Heart left ventricle (tissue), 16 donors: Measurements from ENCODE around the gene SOBP. TPM values are rescaled to one million over a fixed set of nuclear protein-coding genes. Genes with fewer than 3 reads are reported as not detected.
"Not testable (repeated sequence)": the region's sequence is repeated elsewhere in the genome, so short reads cannot be mapped to it uniquely, and the experiment has no call there.

Source experiments
- ATAC-seq, 4 donors: fragments of 200-7000 bp; cut with Tn5 transposase; one replicate each; pipeline ENCODE4 v1.9.1; 2020 to 2022; ENCODE audit warnings: moderate library complexity in 4 of 4, mild to moderate bottlenecking in 3 of 4, moderate number of reproducible peaks in 1 of 4
- DNase-seq, 5 donors: peaks; one replicate each; pipeline ENCODE4 v3.0.0-alpha.2; 2020
- H3K27ac ChIP-seq, 12 donors: fragments of 200-600 bp; sonication (generic) in 4 of 12; one replicate each; pipeline versions ENCODE4 v1.5.0 to v1.8.0; 2016 to 2022; ENCODE audit warnings: mild to moderate bottlenecking in 2 of 12
- H3K27me3 ChIP-seq, 9 donors: fragments of 200-600 bp; sonication (generic) in 2 of 9; one replicate each; pipeline versions ENCODE4 v1.5.1 to v1.8.0; 2016 to 2022; ENCODE audit warnings: mild to moderate bottlenecking in 3 of 9
- H3K36me3 ChIP-seq, 9 donors: fragments of 200-600 bp; sonication (generic) in 2 of 9; one replicate each; pipeline versions ENCODE4 v1.5.0 to v1.8.0; 2018 to 2022; ENCODE audit warnings: mild to moderate bottlenecking in 2 of 9
- H3K4me1 ChIP-seq, 12 donors: fragments of 200-600 bp; sonication (generic) in 4 of 12; one replicate each; pipeline versions ENCODE4 v1.5.0 to v1.8.0; 2016 to 2022; ENCODE audit warnings: mild to moderate bottlenecking in 3 of 12
- H3K4me3 ChIP-seq, 12 donors: fragments of 200-600 bp; sonication (generic) in 4 of 12; one replicate each; pipeline versions ENCODE4 v1.5.0 to v1.8.0; 2017 to 2022; ENCODE audit warnings: mild to moderate bottlenecking in 9 of 12, moderate library complexity in 4 of 12
- H3K9me3 ChIP-seq, 12 donors: fragments of 200-600 bp; sonication (generic) in 4 of 12; one replicate each; pipeline versions ENCODE4 v1.5.0 to v1.8.0; 2016 to 2022; ENCODE audit warnings: mild to moderate bottlenecking in 1 of 12
- POLR2A ChIP-seq, 2 donors: fragments of 450-650 bp; IDR thresholded peaks; one replicate each; pipeline ENCODE4 v1.6.1; 2017; ENCODE audit warnings: antibody characterized with exemption in 2 of 2, mild to moderate bottlenecking in 2 of 2, moderate library complexity in 2 of 2
- WGBS, 4 donors: extraction: QIAGEN DNeasy Blood & Tissue Kit in 2 of 4; methylation state at CpG; one replicate each; pipeline versions ENCODE4 v1.1.5 to v1.1.7; 2013 to 2018; 5-methylcytosine and 5-hydroxymethylcytosine counted together
- intact Hi-C, 10 donors: fragments of 100-400 bp; cut with DNase I; formaldehyde crosslinking; loops; one replicate each; pipeline versions ENCODE4 v1.11.1 to v1.14.2; 2022
- polyA plus RNA-seq, 2 donors: library from polyadenylated mRNA; stranded (reverse); fragments of 200-250 nt; gene quantifications; one replicate each; pipeline ENCODE4 v1.2.3, GENCODE V29; 2013
- total RNA-seq, 9 donors: library from RNA; depleted of rRNA in 2 of 9; stranded (reverse); fragments of >200 nt in 2 of 9; fragmentation: NEBNext Ultra II Directional in 3 of 9; extraction: Animal tissue kit (Norgen Biotek cat#: 25700) in 3 of 9; gene quantifications; one replicate each; pipeline versions ENCODE4 v1.1.0 to v1.2.4, GENCODE V29; 2016 to 2023
- TF ChIP-seq, protein P1 (sequence below), 12 donors: fragments of 200-600 bp; sonication (generic) in 4 of 12; IDR thresholded peaks; one replicate each; pipeline versions ENCODE4 v1.5.0 to v1.8.0; 2018 to 2022; ENCODE audit warnings: antibody characterized with exemption in 12 of 12, mild to moderate bottlenecking in 5 of 12
- donor health status: ischemic (EF 13 %, LVEDD 7.1; RV severe dilation, severe dysfunction).
- donor health status: healthy with polysubstance abuse.
- donor health status: DM: no; HTN: yes; CAD: no.
- donor health status: DM: no; HTN: no; CAD: no.
- donor health status: ischemic (EF 25% LVEDD 6.9; RV normal size, moderate dysfunction).
- donor health status: ischemic (EF 25% LVEDD 5.7; RV mildly dilated, moderate dysfunction).
- donor health status: healthy.
- donor health status: DM: yes; HTN: yes; CAD: no.
- donor health status: ischemic (EF 35%, LVEDD 5.7; RV mildly dilated, moderate dysfunction).
- donor health status: nonischemic (EF 11% LVEDD 7.7; RV severe dilation, severe dysfunction).
- donor health status: DM: yes; HTN: yes; CAD: no.
- donor health status: PGD.
- donor health status: ischemic (EF 29% LVEDD 5.4; RV normal size, mild dysfunction).
- donor health status: nonischemic (EF 23%, LVEDD 6.1; RV moderate dilation, normal function).

SOBP gene
- total and polyA plus RNA-seq, 11 donors = 10.6 to 24.9 (median 16.4) TPM

GRCh38 chr6:107550241-107550840 lies 60.4 kb downstream of the SOBP start:
- Histone ChIP-seq H3K9me3 (no peaks in the 10 kb centered on the region), H3K36me3 (peaks cover 0 to 15% (median 0%) of the 10 kb centered on the region in 9 donors), H3K4me1 (peaks cover 0 to 11% (median 4%) of the 10 kb centered on the region in 12 donors), H3K27me3 (no peaks in the 10 kb centered on the region), H3K27ac (no peak overlapping the region), H3K4me3 (no peak overlapping the region)
- 91 to 95% (median 93%) methylated on average over 10 of the region's 10 CpGs for WGBS, 4 donors
- intact Hi-C loops = no loop called here
- DNase-seq (no peak), ATAC-seq (no peak)
- TF ChIP-seq POLR2A (IDR thresholded peaks at IDR 0.05) = no peak
- TF ChIP-seq, protein P1, sequence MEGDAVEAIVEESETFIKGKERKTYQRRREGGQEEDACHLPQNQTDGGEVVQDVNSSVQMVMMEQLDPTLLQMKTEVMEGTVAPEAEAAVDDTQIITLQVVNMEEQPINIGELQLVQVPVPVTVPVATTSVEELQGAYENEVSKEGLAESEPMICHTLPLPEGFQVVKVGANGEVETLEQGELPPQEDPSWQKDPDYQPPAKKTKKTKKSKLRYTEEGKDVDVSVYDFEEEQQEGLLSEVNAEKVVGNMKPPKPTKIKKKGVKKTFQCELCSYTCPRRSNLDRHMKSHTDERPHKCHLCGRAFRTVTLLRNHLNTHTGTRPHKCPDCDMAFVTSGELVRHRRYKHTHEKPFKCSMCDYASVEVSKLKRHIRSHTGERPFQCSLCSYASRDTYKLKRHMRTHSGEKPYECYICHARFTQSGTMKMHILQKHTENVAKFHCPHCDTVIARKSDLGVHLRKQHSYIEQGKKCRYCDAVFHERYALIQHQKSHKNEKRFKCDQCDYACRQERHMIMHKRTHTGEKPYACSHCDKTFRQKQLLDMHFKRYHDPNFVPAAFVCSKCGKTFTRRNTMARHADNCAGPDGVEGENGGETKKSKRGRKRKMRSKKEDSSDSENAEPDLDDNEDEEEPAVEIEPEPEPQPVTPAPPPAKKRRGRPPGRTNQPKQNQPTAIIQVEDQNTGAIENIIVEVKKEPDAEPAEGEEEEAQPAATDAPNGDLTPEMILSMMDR (IDR thresholded peaks at IDR 0.05) = no peak

GRCh38 chr6:107550906-107551305 lies 61.0 kb downstream of the SOBP start:
- WGBS, 4 donors = 57 to 62% (median 60%) methylated on average over 4 of the region's 4 CpGs
- intact Hi-C loops = no loop called here
- ATAC-seq = no peak

GRCh38 chr6:107553121-107553520 lies 63.2 kb downstream of the SOBP start:
- 95 to 96% (median 96%) methylated on average over 6 of the region's 6 CpGs for WGBS, 4 donors

More at GRCh38 chr6:107550906-107551305, 61.0 kb downstream of the SOBP start:
- Histone ChIP-seq H3K4me1 (peaks cover 0 to 6% (median 0%) of the 10 kb centered on the region in 12 donors), H3K27me3 (no peaks in the 10 kb centered on the region), H3K4me3 (no peak overlapping the region), H3K36me3 (peaks cover 0 to 15% (median 3%) of the 10 kb centered on the region in 9 donors), H3K9me3 (no peaks in the 10 kb centered on the region), H3K27ac (no peak overlapping the region)
- TF ChIP-seq POLR2A (IDR thresholded peaks at IDR 0.05) = no peak
- TF ChIP-seq, protein P1 (IDR thresholded peaks at IDR 0.05) = no peak
- DNase-seq = no peak

GRCh38 chr6:107554326-107554725 lies 64.4 kb downstream of the SOBP start:
- no peaks in the 10 kb centered on the region for H3K27me3 ChIP-seq
- H3K36me3 ChIP-seq = peaks cover 0 to 15% (median 4%) of the 10 kb centered on the region in 9 donors
- no peaks in the 10 kb centered on the region for H3K9me3 ChIP-seq
- intact Hi-C loops = no loop called here
- DNase-seq (no peak), ATAC-seq (no peak)
- H3K27ac ChIP-seq = no peak overlapping the region
- TF ChIP-seq POLR2A (IDR thresholded peaks at IDR 0.05) = no peak
- TF ChIP-seq, protein P1 (IDR thresholded peaks at IDR 0.05) = no peak
- WGBS, 4 donors = 98 to 100% (median 98%) methylated on average over 2 of the region's 2 CpGs
- H3K4me3 ChIP-seq = no peak overlapping the region
- H3K4me1 ChIP-seq = peaks cover 0 to 6% (median 0%) of the 10 kb centered on the region in 12 donors

More at GRCh38 chr6:107553121-107553520, 63.2 kb downstream of the SOBP start:
- H3K27ac ChIP-seq, H3K27me3 ChIP-seq, ATAC-seq, H3K4me1 ChIP-seq, H3K4me3 ChIP-seq, DNase-seq, H3K9me3 ChIP-seq, intact Hi-C loops: not testable (repeated sequence)
- peaks cover 0 to 15% (median 4%) of the 10 kb centered on the region in 9 donors for H3K36me3 ChIP-seq
